Activated naive CD4-positive, alpha-beta T cell treated with anti-CD3 and anti-CD28 coated beads, Interleukin-2, amount 50 U/mL, for 72 hours (primary cell): ENCODE results near the gene MAPK4. TPM values are rescaled to one million over a fixed set of nuclear protein-coding genes. Genes with fewer than 3 reads are reported as not detected.
"Not testable (repeated sequence)": the region's sequence is repeated elsewhere in the genome, so short reads cannot be mapped to it uniquely, and the experiment has no call there.

Source experiments
- ATAC-seq, 2 donors: fragments of 150-1000 bp; cut with Tn5 transposase; 2 replicates each; pipeline ENCODE4 v1.10.0; 2021; ENCODE audit warnings: mild to moderate bottlenecking in 2 of 2, moderate library complexity in 2 of 2
- DNase-seq, 2 donors: peaks; one replicate each; pipeline ENCODE4 v3.0.0; 2021 to 2022; ENCODE audit warnings: low spot score in 2 of 2
- H3K27ac Mint-ChIP-seq, 2 donors: one replicate each; pipeline ENCODE4 v1.8.0; 2022; ENCODE audit warnings: mild to moderate bottlenecking in 2 of 2, mixed read lengths in 2 of 2
- H3K36me3 Mint-ChIP-seq, 2 donors: one replicate each; pipeline ENCODE4 v1.8.0; 2022; ENCODE audit warnings: mixed read lengths in 2 of 2
- H3K9me3 Mint-ChIP-seq, 2 donors: one replicate each; pipeline ENCODE4 v1.8.0; 2022; ENCODE audit warnings: mixed read lengths in 2 of 2
- total RNA-seq, 2 donors: library from RNA; stranded (reverse); gene quantifications; one replicate each; pipeline ENCODE4 v1.2.3, GENCODE V29; 2022

MAPK4 gene
- total RNA-seq, 2 donors from 2014 or later = not detected

DNA sequence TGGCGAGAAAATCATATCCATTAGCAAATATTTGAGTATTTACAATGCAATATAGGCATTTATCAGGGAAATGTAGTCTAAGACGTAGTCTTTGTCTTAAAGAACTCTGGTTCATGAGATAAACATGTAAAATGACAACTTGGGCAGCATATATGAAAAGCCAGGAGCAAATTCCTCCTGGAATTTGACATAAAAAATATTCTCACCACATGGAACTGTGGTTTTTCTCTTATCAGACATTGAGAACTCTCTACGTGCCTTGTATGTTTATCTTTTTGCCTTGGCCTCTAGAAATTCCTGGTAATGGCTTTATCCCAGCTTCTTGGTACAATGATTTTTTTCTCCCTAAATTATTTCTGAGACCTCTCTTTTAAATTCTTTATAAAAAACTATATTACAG is 2.8 kb downstream of the MAPK4 start:
- ATAC-seq (no peak), DNase-seq (no peak)
- H3K36me3 Mint-ChIP-seq = peaks cover 0 to 5% of the 10 kb centered on the region in 2 donors
- H3K9me3 Mint-ChIP-seq = no peaks in the 10 kb centered on the region
- no peak overlapping the region for H3K27ac Mint-ChIP-seq

DNA sequence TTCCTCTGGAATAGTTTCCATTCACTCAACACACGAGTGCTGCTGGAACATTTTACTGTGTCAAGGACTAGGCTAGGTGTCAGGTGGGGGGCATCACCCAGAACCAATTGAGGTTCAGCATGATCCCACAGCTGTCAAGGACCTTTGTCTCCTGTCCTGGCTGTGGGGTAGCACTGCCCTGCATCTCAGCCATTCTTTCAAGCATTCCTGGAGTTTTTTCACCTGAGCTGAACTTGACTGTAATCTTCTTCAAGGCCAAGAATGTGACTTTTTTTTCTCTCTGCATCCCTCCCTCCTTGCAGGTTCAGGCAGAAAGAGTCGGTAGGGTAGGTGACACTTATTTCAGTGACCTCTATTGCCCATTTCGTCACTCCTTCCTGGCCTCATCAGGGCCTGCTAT is 3.5 kb downstream of the MAPK4 start:
- Mint-ChIP-seq H3K27ac (no peak overlapping the region), H3K9me3 (peaks cover 0 to under 1% of the 10 kb centered on the region in 2 donors), H3K36me3 (peaks cover 0 to 7% of the 10 kb centered on the region in 2 donors)
- ATAC-seq = no peak
- no peak for DNase-seq

DNA sequence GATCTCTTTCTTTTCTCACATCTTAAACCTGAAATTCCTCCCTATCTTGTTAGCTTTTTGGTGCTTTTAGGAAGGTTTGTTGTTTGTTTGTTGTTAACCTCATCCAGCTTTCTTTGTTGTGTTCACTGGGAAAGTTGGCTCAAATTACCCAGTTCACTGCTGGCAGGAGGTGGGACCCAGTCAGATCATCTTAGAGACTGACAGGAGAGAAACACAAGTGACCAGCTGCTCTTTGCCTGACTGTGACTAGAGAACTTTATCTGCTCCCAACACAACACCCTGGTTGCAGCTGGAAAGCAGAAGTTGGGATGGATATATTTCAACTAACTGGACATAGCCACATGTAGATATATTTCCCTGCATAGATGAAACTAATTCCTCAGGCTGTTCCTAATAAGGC is 10.0 kb downstream of the MAPK4 start:
- peaks cover 0 to 14% of the 10 kb centered on the region in 2 donors for H3K36me3 Mint-ChIP-seq
- peaks cover 5 to 12% of the 10 kb centered on the region in 2 donors for H3K9me3 Mint-ChIP-seq
- ATAC-seq (no peak), DNase-seq (no peak)
- no peak overlapping the region for H3K27ac Mint-ChIP-seq

DNA sequence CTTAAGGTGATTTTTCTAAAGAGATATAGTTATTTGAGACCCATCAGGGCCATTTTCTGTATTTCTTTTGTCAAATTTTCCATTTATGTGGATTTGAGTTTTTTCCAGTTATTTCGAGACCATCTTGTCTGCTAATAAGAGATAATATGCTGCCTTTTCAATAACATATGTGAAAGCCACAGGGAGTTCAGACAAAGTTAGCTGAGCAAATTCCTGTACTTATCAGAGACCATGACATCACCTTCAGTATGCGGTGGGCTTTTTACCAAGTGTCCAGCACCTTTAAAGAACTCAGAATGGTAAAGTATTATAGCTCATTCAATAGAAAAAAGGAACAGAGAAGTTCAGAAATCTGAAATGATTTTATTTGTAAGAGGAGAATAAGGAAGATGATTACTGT is 11.7 kb downstream of the MAPK4 start:
- DNase-seq (no peak), ATAC-seq (no peak)
- Mint-ChIP-seq H3K27ac (no peak overlapping the region), H3K9me3 (peaks cover 5 to 12% of the 10 kb centered on the region in 2 donors), H3K36me3 (peaks cover 0 to 14% of the 10 kb centered on the region in 2 donors)

DNA sequence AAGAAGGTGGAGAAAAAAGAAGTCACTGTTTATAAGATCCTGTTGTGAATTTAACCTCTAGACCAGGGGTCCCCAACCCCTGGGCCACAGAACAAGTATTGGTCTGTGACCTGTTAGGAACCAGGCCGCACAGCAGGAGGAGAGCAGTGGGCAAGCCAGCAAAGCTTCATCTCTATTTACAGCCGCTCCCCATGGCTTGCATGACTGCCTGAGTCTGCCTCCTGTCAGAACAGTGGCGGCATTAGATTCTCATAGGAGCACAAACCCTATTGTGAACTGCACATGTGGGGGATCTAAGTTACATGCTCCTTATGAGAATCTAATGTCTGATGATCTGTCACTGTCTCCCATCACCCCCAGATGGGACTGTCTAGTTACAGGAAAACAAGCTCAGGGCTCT is 13.3 kb downstream of the MAPK4 start:
- not testable (repeated sequence) for H3K27ac Mint-ChIP-seq, ATAC-seq, DNase-seq
- Mint-ChIP-seq H3K9me3 (peaks cover 5 to 12% of the 10 kb centered on the region in 2 donors), H3K36me3 (peaks cover 0 to 14% of the 10 kb centered on the region in 2 donors)

DNA sequence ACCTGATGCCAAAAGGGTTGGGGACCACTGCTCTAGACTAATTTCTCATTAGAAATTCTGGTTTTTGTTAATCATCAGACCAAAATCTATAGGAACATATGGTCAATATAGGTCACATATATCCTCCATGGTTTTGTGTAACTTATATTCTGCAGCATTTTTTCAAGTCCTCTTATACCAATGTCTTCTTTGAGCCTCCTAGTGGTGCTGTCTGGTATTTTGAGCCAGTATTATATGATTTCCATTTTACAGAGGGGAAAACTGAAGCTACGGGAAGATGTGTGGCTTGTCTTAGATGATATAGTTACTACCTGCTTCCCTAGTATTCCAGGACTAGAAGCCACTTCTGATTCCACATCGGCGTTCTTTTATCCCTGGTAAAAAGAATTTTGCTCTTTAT is 13.8 kb downstream of the MAPK4 start:
- no peak overlapping the region for H3K27ac Mint-ChIP-seq

DNA sequence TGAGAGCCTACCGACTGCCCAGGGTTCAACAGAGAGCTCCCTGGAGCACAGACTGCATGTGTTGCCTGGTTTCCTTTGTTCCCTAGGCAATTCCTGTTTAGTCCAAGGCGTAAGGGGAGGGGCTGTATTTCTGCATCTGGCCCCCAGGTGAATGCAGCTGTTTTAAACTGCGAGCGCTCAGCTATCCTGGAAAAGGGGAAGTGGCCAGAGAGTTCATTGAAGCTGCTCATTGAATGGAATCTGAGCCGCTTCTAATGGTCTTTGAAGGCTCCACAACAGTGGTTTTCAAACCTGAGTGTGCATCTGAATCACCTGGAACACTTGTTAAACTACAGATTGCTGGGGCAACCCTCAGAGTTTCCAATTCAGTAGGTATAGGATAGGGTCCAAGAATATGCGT is 18.1 kb downstream of the MAPK4 start:
- no peak for DNase-seq
- H3K9me3 Mint-ChIP-seq = peaks cover 4 to 5% of the 10 kb centered on the region in 2 donors
- ATAC-seq = no peak
- H3K36me3 Mint-ChIP-seq = peaks cover 0 to 5% of the 10 kb centered on the region in 2 donors
- H3K27ac Mint-ChIP-seq = no peak overlapping the region

More for the DNA sequence above, 13.8 kb downstream of the MAPK4 start:
- DNase-seq (no peak), ATAC-seq (no peak)
- peaks cover 1 to 9% of the 10 kb centered on the region in 2 donors for H3K9me3 Mint-ChIP-seq
- peaks cover 0 to 10% of the 10 kb centered on the region in 2 donors for H3K36me3 Mint-ChIP-seq

DNA sequence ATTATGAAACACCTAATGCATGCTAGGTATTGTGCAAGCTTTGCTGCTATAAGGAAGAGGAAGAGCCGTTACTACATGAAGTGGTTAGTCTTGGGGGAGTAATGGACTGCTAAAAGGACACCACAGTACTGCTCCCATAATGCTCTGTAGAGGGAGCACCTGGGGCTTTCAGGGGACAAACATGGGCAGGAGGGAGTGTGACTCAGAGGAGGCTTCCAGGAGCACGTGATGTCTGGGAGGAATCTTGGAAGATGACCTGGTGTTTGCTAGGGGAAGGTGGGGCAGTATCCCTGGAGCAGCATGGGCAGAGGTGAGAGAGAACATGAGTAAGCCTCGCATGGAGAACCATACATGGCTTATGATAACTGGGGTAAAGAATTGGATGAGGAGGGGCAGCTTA is 18.8 kb downstream of the MAPK4 start:
- DNase-seq = no peak
- no peak for ATAC-seq
- Mint-ChIP-seq H3K9me3 (peaks cover 5% of the 10 kb centered on the region in 2 donors), H3K36me3 (peaks cover 0 to 6% of the 10 kb centered on the region in 2 donors), H3K27ac (peak overlapping the region in 1 of 2 donors; percentile 6)

DNA sequence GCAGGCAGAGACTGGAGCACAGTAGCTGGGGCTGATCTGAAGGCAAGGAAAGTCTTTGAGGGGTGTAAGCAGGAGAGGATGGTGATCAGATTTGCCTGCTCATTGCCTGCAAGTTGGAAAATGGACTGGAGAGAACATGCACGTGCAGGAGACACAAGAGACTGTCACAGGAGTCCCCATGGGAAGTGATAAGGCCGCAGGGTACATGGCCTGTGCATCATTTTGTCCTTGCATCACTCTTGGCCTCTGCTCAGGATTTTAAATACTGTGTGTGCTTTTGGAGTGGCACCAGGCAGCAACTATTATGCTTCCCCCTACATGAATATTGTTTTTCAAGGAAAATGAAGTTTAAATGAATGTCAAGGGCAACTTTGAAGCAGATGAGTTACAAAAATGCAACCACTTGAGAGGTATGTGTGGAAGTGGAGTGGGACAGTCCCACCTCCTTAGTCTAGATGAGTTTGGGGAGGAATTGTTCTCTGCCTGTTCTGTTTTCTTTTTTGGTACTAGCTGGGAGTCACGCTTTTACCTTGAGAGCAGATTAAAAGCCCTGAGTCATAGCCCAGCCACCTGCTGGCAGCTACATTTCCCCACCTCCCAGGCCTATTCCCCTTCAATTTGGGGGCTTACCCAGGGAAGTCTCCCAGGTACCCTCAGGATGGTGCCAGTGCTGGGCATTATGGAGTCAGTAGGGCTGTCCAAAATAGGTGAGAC is 19.3 kb downstream of the MAPK4 start:
- no peak for DNase-seq
- H3K36me3 Mint-ChIP-seq = peaks cover 0 to 6% of the 10 kb centered on the region in 2 donors
- H3K9me3 Mint-ChIP-seq = peaks cover 5% of the 10 kb centered on the region in 2 donors
- no peak for ATAC-seq
- no peak overlapping the region for H3K27ac Mint-ChIP-seq

DNA sequence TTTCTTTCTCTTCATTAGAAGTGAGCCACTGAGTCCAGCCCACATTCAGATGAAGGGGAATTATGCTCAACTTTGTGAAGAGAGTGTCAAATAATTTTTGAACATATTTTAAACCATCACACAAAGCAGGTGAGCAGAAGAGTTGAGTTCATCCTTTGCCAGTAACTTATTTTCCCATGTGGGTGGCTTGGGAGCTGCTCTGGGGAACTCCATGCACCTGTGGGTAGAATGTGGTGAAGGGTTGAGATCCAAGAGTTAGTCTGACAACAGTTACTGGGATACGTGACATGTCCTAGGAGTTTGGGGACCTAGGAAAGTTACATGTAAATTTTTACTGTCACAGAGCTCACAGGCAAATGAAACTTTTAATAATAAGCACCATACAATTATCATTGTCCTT is 21.6 kb downstream of the MAPK4 start:
- peaks cover 5 to 10% of the 10 kb centered on the region in 2 donors for H3K9me3 Mint-ChIP-seq
- DNase-seq (no peak), ATAC-seq (no peak)
- peaks cover 0 to 6% of the 10 kb centered on the region in 2 donors for H3K36me3 Mint-ChIP-seq
- no peak overlapping the region for H3K27ac Mint-ChIP-seq

DNA sequence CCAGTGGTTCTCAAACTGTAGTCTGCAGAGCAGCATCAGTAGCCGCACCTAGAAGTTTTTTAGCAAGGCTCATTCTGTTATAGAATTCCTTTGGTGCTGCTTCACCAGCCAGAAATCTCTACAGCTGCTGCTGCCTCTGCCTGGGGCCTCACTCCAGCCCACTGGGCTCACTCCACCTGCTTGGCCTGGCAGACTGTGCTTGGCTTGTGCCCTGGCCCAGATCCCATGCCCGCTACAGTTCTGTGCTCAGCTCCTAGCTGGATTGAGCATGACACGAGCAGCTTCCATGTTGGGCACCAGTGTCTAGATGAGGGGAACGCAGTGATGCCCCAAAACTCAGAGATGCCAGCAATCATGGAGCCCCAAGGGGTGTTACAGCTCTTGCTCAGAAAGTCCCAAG is 22.6 kb downstream of the MAPK4 start:
- no peak for DNase-seq
- peaks cover 0 to 6% of the 10 kb centered on the region in 2 donors for H3K36me3 Mint-ChIP-seq
- ATAC-seq = no peak
- peaks cover 5 to 10% of the 10 kb centered on the region in 2 donors for H3K9me3 Mint-ChIP-seq
- H3K27ac Mint-ChIP-seq = no peak overlapping the region

DNA sequence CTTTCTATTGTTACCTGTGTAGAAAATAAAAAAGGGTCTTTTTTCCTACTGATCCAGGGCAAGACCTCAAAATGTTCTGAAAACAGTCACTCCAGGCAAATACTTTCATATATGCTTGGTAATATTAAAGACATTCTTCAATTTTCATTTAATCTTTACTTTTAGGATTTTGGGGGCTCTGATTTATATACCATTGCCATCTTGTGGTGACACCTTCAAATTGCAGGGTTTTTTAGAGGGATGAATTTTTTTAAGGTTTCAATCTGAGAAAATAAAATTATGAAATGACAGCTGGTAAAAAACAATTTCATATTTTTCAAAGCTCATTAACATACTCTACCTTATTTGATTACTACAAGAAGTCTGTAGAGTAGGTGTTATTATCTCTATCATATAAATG is 26.8 kb downstream of the MAPK4 start:
- DNase-seq (no peak), ATAC-seq (no peak)
- peaks cover 0 to 6% of the 10 kb centered on the region in 2 donors for H3K36me3 Mint-ChIP-seq
- H3K9me3 Mint-ChIP-seq = peaks cover 5 to 10% of the 10 kb centered on the region in 2 donors
- no peak overlapping the region for H3K27ac Mint-ChIP-seq

DNA sequence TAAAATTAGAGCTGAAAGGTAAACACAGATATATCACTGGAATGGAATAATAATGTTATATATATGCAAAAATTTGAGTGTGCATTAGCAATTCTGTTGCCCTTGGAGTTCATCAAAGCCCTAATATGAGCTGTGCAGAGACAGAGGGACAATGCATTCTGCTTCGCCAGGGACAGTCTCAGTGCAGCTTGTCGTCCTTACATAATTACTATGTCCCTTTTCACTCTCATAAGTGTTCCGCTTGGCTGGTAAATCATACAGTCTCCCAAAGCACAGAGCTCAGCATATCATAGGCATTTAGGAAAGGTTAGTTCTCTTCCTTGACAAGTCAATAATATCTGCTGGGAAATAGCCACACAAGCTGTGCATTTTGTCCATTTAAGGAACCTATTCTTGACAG is 30.7 kb downstream of the MAPK4 start:
- Mint-ChIP-seq H3K27ac (no peak overlapping the region), H3K36me3 (no peaks in the 10 kb centered on the region), H3K9me3 (peaks cover 0 to under 1% of the 10 kb centered on the region in 2 donors)
- ATAC-seq (no peak), DNase-seq (no peak)

DNA sequence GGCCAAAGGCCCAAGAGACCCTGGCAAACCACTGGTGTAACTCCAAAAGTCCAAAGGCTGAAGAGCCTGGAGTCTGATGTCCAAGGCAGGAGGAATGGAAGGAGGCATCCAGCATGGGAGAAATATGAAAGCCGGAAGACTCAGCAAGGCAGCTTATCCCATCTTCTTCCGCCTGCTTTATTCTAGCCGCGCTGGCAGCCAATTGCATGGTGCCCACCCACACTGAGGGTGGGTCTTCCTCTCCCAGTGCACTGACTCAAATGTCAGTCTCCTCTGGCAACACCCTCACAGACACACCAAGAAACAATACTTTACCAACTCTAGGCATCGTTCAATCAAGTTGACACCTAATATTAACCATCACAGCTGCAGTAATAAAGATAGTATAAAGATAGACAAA is 34.1 kb downstream of the MAPK4 start:
- no peaks in the 10 kb centered on the region for H3K9me3 Mint-ChIP-seq
- DNase-seq = no peak
- no peak for ATAC-seq
- H3K36me3 Mint-ChIP-seq = no peaks in the 10 kb centered on the region
- no peak overlapping the region for H3K27ac Mint-ChIP-seq

DNA sequence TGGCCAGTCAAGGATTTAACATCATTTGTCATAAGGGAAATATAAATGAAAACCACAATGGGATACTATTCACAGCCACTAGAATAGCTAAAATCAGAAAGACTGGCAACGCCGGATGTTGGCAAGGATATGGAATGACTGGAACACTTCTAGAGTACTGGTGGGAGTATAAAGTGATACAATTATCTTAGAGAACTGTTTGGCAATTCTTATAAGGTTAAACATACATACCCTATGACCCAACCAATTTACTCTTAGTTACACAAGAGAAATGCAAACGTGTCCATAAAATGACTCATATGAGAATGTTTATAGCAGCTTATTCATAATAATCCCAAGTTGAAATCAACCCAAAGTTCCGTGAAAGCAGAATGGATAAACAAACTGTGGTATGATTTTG is 35.1 kb downstream of the MAPK4 start:
- ATAC-seq (no peak), DNase-seq (no peak)
- no peaks in the 10 kb centered on the region for H3K9me3 Mint-ChIP-seq
- no peak overlapping the region for H3K27ac Mint-ChIP-seq
- no peaks in the 10 kb centered on the region for H3K36me3 Mint-ChIP-seq

DNA sequence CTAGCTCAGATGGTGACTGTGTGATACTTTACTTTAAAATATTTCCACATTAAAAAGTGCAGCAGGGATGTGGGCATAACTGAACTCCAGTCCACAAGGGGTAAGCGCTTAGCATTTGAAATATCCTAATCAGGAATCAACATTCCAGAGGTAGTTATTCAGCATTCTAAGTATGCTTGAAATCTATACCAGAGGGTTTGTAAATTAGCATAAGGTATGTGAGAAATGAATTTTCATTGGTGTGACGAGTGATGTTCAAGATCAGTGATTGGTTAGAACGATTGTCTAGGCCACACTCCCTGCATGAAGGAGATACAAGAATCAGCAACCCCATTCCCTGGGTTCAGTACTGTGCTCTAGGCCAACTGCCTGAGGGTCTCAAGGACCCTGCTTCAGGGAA is 42.6 kb downstream of the MAPK4 start:
- no peak for ATAC-seq
- Mint-ChIP-seq H3K36me3 (no peaks in the 10 kb centered on the region), H3K9me3 (no peaks in the 10 kb centered on the region), H3K27ac (no peak overlapping the region)
- no peak for DNase-seq

DNA sequence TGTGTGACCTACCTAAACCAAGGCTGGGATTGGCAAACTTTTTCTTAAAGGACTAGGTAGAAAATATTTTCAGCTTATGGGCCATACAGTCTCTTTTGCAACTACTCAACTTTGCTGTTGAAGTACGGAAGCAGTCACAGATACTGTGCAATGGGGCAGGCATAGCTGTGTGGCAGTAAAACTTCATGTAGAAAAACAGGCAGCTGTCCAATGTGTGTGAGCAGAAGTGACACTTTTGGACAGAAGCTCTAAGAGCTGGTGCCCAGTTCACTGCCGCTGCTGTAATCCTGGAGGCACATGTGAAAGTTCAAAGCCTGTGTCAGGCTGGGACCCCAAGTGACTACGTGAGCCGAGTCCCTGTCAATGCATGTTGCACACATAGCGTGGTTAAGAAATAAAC is 46.7 kb downstream of the MAPK4 start:
- ATAC-seq (no peak), DNase-seq (no peak)
- peaks cover 5 to 6% of the 10 kb centered on the region in 2 donors for H3K9me3 Mint-ChIP-seq
- no peak overlapping the region for H3K27ac Mint-ChIP-seq
- no peaks in the 10 kb centered on the region for H3K36me3 Mint-ChIP-seq

DNA sequence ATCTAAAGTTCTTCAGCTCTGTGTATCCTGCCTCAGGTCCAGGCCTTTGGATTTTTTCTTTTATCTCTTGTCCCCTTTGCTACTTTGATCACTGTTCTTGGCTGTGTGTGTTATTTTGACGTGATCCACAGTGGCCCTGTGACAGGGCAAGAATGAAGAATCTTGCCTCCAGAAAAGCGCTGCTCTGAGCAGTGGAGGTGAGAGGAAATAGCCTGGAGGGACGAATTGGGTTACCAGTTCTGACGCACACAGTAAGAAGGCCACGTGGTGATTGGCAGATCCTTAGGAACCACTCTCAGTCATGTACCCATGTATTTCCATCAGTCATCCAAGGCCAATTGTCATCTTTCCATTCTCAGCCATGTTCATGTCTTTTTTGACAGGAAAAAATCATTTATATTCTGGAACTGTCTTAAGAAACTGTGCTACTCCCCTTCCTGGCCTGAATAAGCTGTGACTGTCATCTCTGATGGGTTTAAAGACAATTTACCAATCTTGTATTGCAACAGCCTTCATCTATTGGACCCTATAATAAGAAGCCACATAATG is 47.6 kb downstream of the MAPK4 start:
- Mint-ChIP-seq H3K9me3 (peaks cover 5 to 6% of the 10 kb centered on the region in 2 donors), H3K27ac (no peak overlapping the region), H3K36me3 (no peaks in the 10 kb centered on the region)
- DNase-seq = no peak
- ATAC-seq = no peak
